Lower leg skin (tissue), 3 donors: ENCODE data around the gene LRRC49.

ENCODE experiments used
- CTCF ChIP-seq, 3 donors: fragments of 450-650 bp; IDR thresholded peaks; one replicate each; pipeline ENCODE4 v1.5.1; 2016; ENCODE audit warnings: antibody characterized with exemption in 3 of 3, mild to moderate bottlenecking in 3 of 3, moderate library complexity in 2 of 3
- POLR2A ChIP-seq, 2 donors: fragments of 450-650 bp; IDR thresholded peaks; one replicate each; pipeline ENCODE4 v1.6.1; 2016 to 2017; ENCODE audit warnings: antibody characterized with exemption in 2 of 2, mild to moderate bottlenecking in 1 of 2, moderate library complexity in 1 of 2

DNA sequence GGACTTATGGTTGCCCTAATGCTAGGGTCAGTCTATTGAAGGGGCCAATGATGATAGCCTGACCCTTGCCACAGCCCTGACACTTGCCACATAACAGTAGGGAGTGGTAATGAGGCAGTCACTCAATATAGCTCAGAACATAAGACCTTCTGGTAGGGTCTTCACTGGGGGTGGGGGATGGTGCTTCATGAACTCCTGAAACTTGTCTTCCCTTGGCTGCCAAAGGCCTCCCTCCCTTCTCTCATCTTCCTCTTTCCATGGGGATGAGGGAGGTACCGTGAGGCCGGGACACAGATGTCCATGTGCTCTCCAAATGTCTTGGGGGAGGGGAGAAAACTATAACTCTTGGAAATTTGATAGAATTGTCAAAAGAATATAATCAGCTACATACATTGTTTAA, 201.5 kb downstream of the LRRC49 start:
- TF ChIP-seq CTCF (IDR thresholded peaks at IDR 0.05), result no peak
- no peak for TF ChIP-seq POLR2A (IDR thresholded peaks at IDR 0.05)
